H1 (cell line): ENCODE data around the gene CDK19. TPM values are rescaled to one million over a fixed set of nuclear protein-coding genes. Genes with fewer than 3 reads are reported as not detected.

Source experiments
- CTCF ChIA-PET: fragments of 300-600 bp; sonication (Branson Sonifier 250); formaldehyde crosslinking; loops from one replicate; lab custom pipeline; 2021; ENCODE audit not compliant: partially characterized antibody; lab: Charles Lee
- POLR2A ChIA-PET: fragments of 300-600 bp; sonication (Branson Sonifier 250); formaldehyde crosslinking; loops from one replicate; lab custom pipeline; 2021; ENCODE audit warnings: inconsistent platforms; ENCODE audit not compliant: partially characterized antibody; lab: Charles Lee
- DNase-seq, 2 experiments: peaks; one replicate each; pipeline versions ENCODE4 v3.0.0 to v3.0.0-alpha.2; 2010 to 2022; ENCODE audit warnings: low spot score in 2 of 2, low read depth in 1 of 2, mixed read lengths in 1 of 2
- FAIRE-seq: peaks from 2 replicates; lab custom pipeline; 2011; peaks lifted over from hg19 to GRCh38; lab: Jason Lieb, UNC
- H2AFZ ChIP-seq: 2 replicates; pipeline ENCODE4 v1.8.1; 2012; ENCODE audit warnings: low read length, inconsistent platforms
- H2AK5ac ChIP-seq: 2 replicates; pipeline ENCODE4 v1.6.1; 2013; ENCODE audit warnings: low read depth, low read length
- H2BK120ac ChIP-seq: replicated peaks from 2 replicates; pipeline ENCODE3; 2013; ENCODE audit warnings: low read depth, low read length, inconsistent platforms
- H2BK12ac ChIP-seq: 2 replicates; pipeline ENCODE4 v1.6.1; 2013; ENCODE audit warnings: low read depth, low read length
- H2BK15ac ChIP-seq: 2 replicates; pipeline ENCODE4 v1.6.1; 2013; ENCODE audit warnings: low read length
- H2BK20ac ChIP-seq: 2 replicates; pipeline ENCODE4 v1.6.1; 2013; ENCODE audit warnings: low read length
- H2BK5ac ChIP-seq: 2 replicates; pipeline ENCODE4 v1.6.1; 2013; ENCODE audit warnings: low read depth, low read length
- H3K14ac ChIP-seq: 2 replicates; pipeline ENCODE4 v1.6.1; 2013; ENCODE audit warnings: inconsistent platforms; ENCODE audit not compliant: insufficient read length
- H3K18ac ChIP-seq: 2 replicates; pipeline ENCODE4 v1.6.1; 2013; ENCODE audit warnings: low read length; ENCODE audit errors: extremely low read depth
- H3K23ac ChIP-seq: 2 replicates; pipeline ENCODE4 v1.6.1; 2013; ENCODE audit warnings: inconsistent platforms; ENCODE audit not compliant: insufficient read length
- H3K23me2 ChIP-seq: 2 replicates; pipeline ENCODE4 v1.6.1; 2013; ENCODE audit warnings: low read depth, low read length
- H3K27ac ChIP-seq: 2 replicates; pipeline ENCODE4 v1.6.1; 2011; ENCODE audit warnings: low read depth, low read length, inconsistent platforms
- H3K27me3 ChIP-seq, 4 experiments: replicated peaks in 1 of 4; 1 replicate in 1 of 4; 2 replicates in 3 of 4; pipeline versions ENCODE4 v1.6.1 to v1.8.1; 2011 to 2013; ENCODE audit warnings: low read length in 3 of 4, mild to moderate bottlenecking in 3 of 4, inconsistent platforms in 2 of 4, mixed read lengths in 2 of 4, moderate library complexity in 1 of 4; ENCODE audit not compliant: control insufficient read depth in 3 of 4, insufficient read depth in 3 of 4; ENCODE audit errors: extremely low read depth in 1 of 4
- H3K36me3 ChIP-seq, 4 experiments: 2 replicates each; pipeline versions ENCODE4 v1.6.1 to v1.8.1; 2011 to 2013; ENCODE audit warnings: mild to moderate bottlenecking in 4 of 4, low read length in 3 of 4, moderate library complexity in 2 of 4, control low read depth in 1 of 4, inconsistent platforms in 1 of 4; ENCODE audit not compliant: insufficient read depth in 4 of 4, control insufficient read depth in 2 of 4
- H3K4ac ChIP-seq: replicated peaks from 2 replicates; pipeline ENCODE3; 2013; ENCODE audit warnings: low read length, low read depth, mixed read lengths, inconsistent platforms; ENCODE audit not compliant: insufficient read length
- H3K4me1 ChIP-seq, 4 experiments: replicated peaks in 1 of 4; 1 replicate in 1 of 4; 2 replicates in 3 of 4; pipeline versions ENCODE4 v1.6.1 to v1.8.1; 2011 to 2013; ENCODE audit warnings: low read length in 3 of 4, inconsistent platforms in 2 of 4, mixed read lengths in 1 of 4; ENCODE audit not compliant: insufficient read depth in 4 of 4, control insufficient read depth in 3 of 4
- H3K4me2 ChIP-seq, 2 experiments: 2 replicates each; pipeline versions ENCODE4 v1.6.1 to v1.8.1; 2011 to 2013; ENCODE audit warnings: low read depth in 2 of 2, low read length in 2 of 2, control low read depth in 1 of 2, inconsistent platforms in 1 of 2, mild to moderate bottlenecking in 1 of 2; ENCODE audit not compliant: insufficient read depth in 1 of 2
- H3K4me3 ChIP-seq, 4 experiments: fragments of 200-600, 300-600 bp in 1 of 4; sonication (generic), shearing (Covaris generic), sonication (Bioruptor Twin) in 1 of 4; 2 replicates each; pipeline versions ENCODE4 v1.5.1 to v1.8.1; 2011 to 2016; ENCODE audit warnings: low read length in 4 of 4, low read depth in 3 of 4, control low read depth in 2 of 4, inconsistent platforms in 2 of 4, mild to moderate bottlenecking in 2 of 4, mixed read lengths in 1 of 4, moderate library complexity in 1 of 4; ENCODE audit not compliant: insufficient read depth in 2 of 4; ENCODE audit errors: extremely low read depth in 1 of 4
- H3K56ac ChIP-seq: replicated peaks from 2 replicates; pipeline ENCODE3; 2013; ENCODE audit warnings: low read depth, mild to moderate bottlenecking, mixed read lengths, low read length, inconsistent platforms; ENCODE audit not compliant: insufficient read length
- H3K79me1 ChIP-seq: 2 replicates; pipeline ENCODE4 v1.6.1; 2013; ENCODE audit warnings: low read depth, low read length, control low read depth
- H3K79me2 ChIP-seq, 2 experiments: 2 replicates each; pipeline versions ENCODE4 v1.6.1 to v1.8.1; 2012 to 2013; ENCODE audit warnings: low read length in 2 of 2, mild to moderate bottlenecking in 2 of 2, inconsistent platforms in 1 of 2; ENCODE audit not compliant: insufficient read depth in 2 of 2, control insufficient read depth in 1 of 2
- H3K9ac ChIP-seq, 4 experiments: replicated peaks in 1 of 4; 1 replicate in 1 of 4; 2 replicates in 3 of 4; pipeline versions ENCODE4 v1.6.1 to v1.8.1; 2011 to 2013; ENCODE audit warnings: low read depth in 3 of 4, low read length in 3 of 4, control low read depth in 2 of 4, mild to moderate bottlenecking in 2 of 4, moderate library complexity in 2 of 4, inconsistent platforms in 1 of 4; ENCODE audit errors: extremely low read depth in 1 of 4
- H3K9me3 ChIP-seq, 2 experiments: 2 replicates each; pipeline versions ENCODE4 v1.6.1 to v1.8.1; 2012 to 2013; ENCODE audit warnings: mild to moderate bottlenecking in 2 of 2, moderate library complexity in 2 of 2, control low read depth in 1 of 2, inconsistent platforms in 1 of 2, low read depth in 1 of 2, low read length in 1 of 2, mixed read lengths in 1 of 2; ENCODE audit not compliant: insufficient read depth in 2 of 2
- H4K20me1 ChIP-seq, 2 experiments: replicated peaks in 1 of 2; 2 replicates each; pipeline versions ENCODE3 to v1.8.1; 2011 to 2013; ENCODE audit warnings: inconsistent platforms in 2 of 2, low read length in 2 of 2, mild to moderate bottlenecking in 1 of 2; ENCODE audit not compliant: insufficient read depth in 2 of 2, control insufficient read depth in 1 of 2
- H4K5ac ChIP-seq: 2 replicates; pipeline ENCODE4 v1.6.1; 2013; ENCODE audit warnings: low read length, low read depth, mixed read lengths, inconsistent platforms; ENCODE audit not compliant: insufficient read length
- H4K8ac ChIP-seq: 2 replicates; pipeline ENCODE4 v1.8.0; 2013; ENCODE audit warnings: mild to moderate bottlenecking, moderate library complexity, low read length, inconsistent platforms; ENCODE audit not compliant: insufficient read depth; ENCODE audit errors: extremely low read depth
- H4K91ac ChIP-seq: replicated peaks from 2 replicates; pipeline ENCODE3; 2013; ENCODE audit warnings: low read length, mixed read lengths, inconsistent platforms; ENCODE audit not compliant: insufficient read length
- KDM1A ChIP-seq: fragments of 200-600, 300-600 bp; sonication (generic); IDR thresholded peaks from 2 replicates; pipeline ENCODE4 v1.7.1; 2016; ENCODE audit warnings: mild to moderate bottlenecking, low read length, borderline replicate concordance
- KDM4A ChIP-seq: IDR thresholded peaks from one replicate; pipeline ENCODE4 v1.7.1; 2012; ENCODE audit warnings: low read depth, mild to moderate bottlenecking, moderate library complexity, low read length, inconsistent platforms; ENCODE audit not compliant: severe bottlenecking
- MAFK ChIP-seq: IDR thresholded peaks from 2 replicates; pipeline ENCODE4 v1.6.1; 2012; ENCODE audit warnings: low read depth, mild to moderate bottlenecking, improper control_type of control experiment, low read length
- RBBP5 ChIP-seq: IDR thresholded peaks from 2 replicates; pipeline ENCODE4 v1.7.1; 2012; ENCODE audit warnings: low read depth, mild to moderate bottlenecking, inconsistent platforms, low read length, moderate library complexity, borderline replicate concordance
- RNF2 ChIP-seq: fragments of 200-900, 300-1000 bp; sonication (generic); IDR thresholded peaks from 2 replicates; pipeline ENCODE4 v1.7.1; 2016; ENCODE audit warnings: borderline replicate concordance, low read depth, mild to moderate bottlenecking, antibody characterized with exemption, low read length; ENCODE audit not compliant: poor library complexity, severe bottlenecking; ENCODE audit errors: missing control alignments
- SIN3A ChIP-seq, 2 experiments: IDR thresholded peaks in 1 of 2; conservative IDR thresholded peaks in 1 of 2; 2 replicates each; pipeline ENCODE4 v1.6.1; 2011 to 2012; ENCODE audit warnings: low read length in 2 of 2, improper control_type of control experiment in 1 of 2, low read depth in 1 of 2, mild to moderate bottlenecking in 1 of 2
- ZNF274 ChIP-seq: IDR thresholded peaks from 2 replicates; pipeline ENCODE4 v1.7.0; 2012; ENCODE audit warnings: low read length, borderline replicate concordance; ENCODE audit errors: extremely low read depth
- WGBS, 2 experiments: shearing (Covaris generic) in 1 of 2; methylation state at CpG; one replicate each; pipeline versions ENCODE4 v1.1.6 to v1.1.7; 2013 to 2015; ENCODE audit warnings: low lambda C conversion rate in 2 of 2, mixed read lengths in 2 of 2, inconsistent platforms in 1 of 2, low coverage in 1 of 2, missing lambda C conversion rate in 1 of 2; ENCODE audit not compliant: insufficient replicate concordance in 2 of 2, insufficient coverage in 1 of 2, insufficient read length in 1 of 2; ENCODE audit errors: extremely low coverage in 1 of 2, missing lambda C conversion rate in 1 of 2; 5-methylcytosine and 5-hydroxymethylcytosine counted together
- polyA plus RNA-seq, 7 experiments: library from polyadenylated mRNA; depleted of rRNA in 3 of 7; stranded (reverse) in 5 of 7; unstranded in 2 of 7; fragments of >200 nt in 5 of 7; fragments of 200-250 nt in 2 of 7; gene quantifications; 1 replicate in 5 of 7; 2 replicates in 1 of 7; 4 replicates in 1 of 7; pipeline versions ENCODE4 v1.2.1 to v1.2.3, GENCODE V29; 2011 to 2013; ENCODE audit warnings: missing spikeins in 2 of 7, mixed read lengths in 2 of 7
- total RNA-seq: library from RNA; stranded (reverse); fragmentation: NEBNext Ultra II Directional; extraction: Animal tissue kit (Norgen Biotek cat#: 25700); gene quantifications from 2 replicates; pipeline ENCODE4 v1.2.1, GENCODE V29; 2021
- TF ChIP-seq, protein P1 (sequence below): IDR thresholded peaks from 2 replicates; pipeline ENCODE4 v1.6.1; 2011; ENCODE audit warnings: low read length, improper control_type of control experiment

CDK19 gene
- total and polyA plus RNA-seq, 2 of the 8 experiments (the other 6 are each of a cell fraction or from before 2014, with no cell fraction given): 4.9 to 12.6 TPM

DNA sequence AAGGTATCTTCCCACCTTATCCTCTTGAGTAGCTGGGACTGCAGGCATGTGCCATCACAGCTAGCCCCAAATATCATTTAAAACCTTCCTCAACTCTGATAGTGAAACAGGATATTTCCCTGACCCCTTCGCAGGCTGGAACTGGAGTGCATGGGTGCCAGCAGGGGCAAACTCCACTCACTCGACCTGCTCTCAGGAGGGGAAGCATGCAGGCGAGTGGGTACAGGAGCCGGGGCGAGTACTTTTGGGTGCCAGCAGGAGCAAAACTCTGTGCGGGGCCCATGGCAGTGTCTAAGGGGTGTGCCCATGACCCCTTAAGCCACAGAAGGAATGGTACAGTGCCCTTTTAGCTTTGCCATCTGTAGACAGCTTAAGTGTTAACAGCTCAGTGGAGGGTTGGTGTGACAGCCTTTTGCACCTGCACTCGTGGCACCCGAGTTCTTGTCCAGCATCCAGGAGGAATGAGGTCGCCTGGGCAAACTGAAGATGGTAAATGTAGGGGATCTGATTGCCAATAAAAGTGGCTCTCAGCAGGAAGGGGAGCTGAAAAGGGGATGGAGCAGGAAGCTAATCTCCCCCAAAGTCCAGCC is 155.1 kb downstream of the CDK19 start:
- H2BK12ac ChIP-seq: no peak overlapping the region
- H2AFZ ChIP-seq: no peak overlapping the region
- H3K4me3 ChIP-seq: no peak overlapping the region
- ChIA-PET POLR2A (interaction anchor here (0.7 to 1.0 kb wide), 2 partner anchors 8 to 214 kb away, joined by 3 read pairs; partner anchors contain the start of gene AMD1), CTCF (interaction anchor here (0.9 to 1.2 kb wide), 4 partner anchors 14 to 339 kb away, joined by 3 to 4 read pairs (median 3); no protein-coding TSS in a partner anchor)
- H3K79me2 ChIP-seq: no peaks in the 10 kb centered on the region
- no peak overlapping the region for H4K5ac ChIP-seq
- H4K8ac ChIP-seq: no peak overlapping the region
- no peaks in the 10 kb centered on the region for H3K79me1 ChIP-seq
- no peak overlapping the region for H2BK15ac ChIP-seq
- no peak for FAIRE-seq
- DNase-seq: no peak
- H2BK120ac ChIP-seq: no peak overlapping the region
- H3K4me2 ChIP-seq: no peak overlapping the region
- H3K27ac ChIP-seq: no peak overlapping the region
- no peak overlapping the region for H3K14ac ChIP-seq
- no peak overlapping the region for H3K4ac ChIP-seq
- H3K9ac ChIP-seq: no peak overlapping the region
- no peak overlapping the region for H3K23ac ChIP-seq
- no peak overlapping the region for H2BK20ac ChIP-seq
- 87% methylated on average over 9 of the region's 9 CpGs; no CpG with 5 or more reads in 1 of the 2 experiments for WGBS, 2 experiments
- H3K4me1 ChIP-seq: peaks cover 0 to 5% (median 3%) of the 10 kb centered on the region in 4 experiments; a peak in 5 of 7 replicates
- no peak overlapping the region for H2AK5ac ChIP-seq
- H3K23me2 ChIP-seq: no peaks in the 10 kb centered on the region
- H4K91ac ChIP-seq: no peak overlapping the region
- no peaks in the 10 kb centered on the region; a peak in 1 of 8 replicates for H3K36me3 ChIP-seq
- H3K56ac ChIP-seq: no peak overlapping the region
- no peaks in the 10 kb centered on the region for H3K27me3 ChIP-seq
- no peaks in the 10 kb centered on the region for H3K9me3 ChIP-seq
- H4K20me1 ChIP-seq: no peaks in the 10 kb centered on the region
- TF ChIP-seq MAFK (no peak), SIN3A (conservative IDR thresholded peaks at IDR 0.05 in 1 of 2, IDR thresholded peaks at IDR 0.05 in 1 of 2; ENCODE audit: low read depth in 1 of 2, low read length in 2 of 2) (no peak), RBBP5 (no peak), KDM4A (no peak), KDM1A (no peak), ZNF274 (no peak), RNF2 (no peak)
- TF ChIP-seq, protein P1, sequence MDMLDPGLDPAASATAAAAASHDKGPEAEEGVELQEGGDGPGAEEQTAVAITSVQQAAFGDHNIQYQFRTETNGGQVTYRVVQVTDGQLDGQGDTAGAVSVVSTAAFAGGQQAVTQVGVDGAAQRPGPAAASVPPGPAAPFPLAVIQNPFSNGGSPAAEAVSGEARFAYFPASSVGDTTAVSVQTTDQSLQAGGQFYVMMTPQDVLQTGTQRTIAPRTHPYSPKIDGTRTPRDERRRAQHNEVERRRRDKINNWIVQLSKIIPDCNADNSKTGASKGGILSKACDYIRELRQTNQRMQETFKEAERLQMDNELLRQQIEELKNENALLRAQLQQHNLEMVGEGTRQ: no peak
- H2BK5ac ChIP-seq: no peak overlapping the region
- no peak overlapping the region for H3K18ac ChIP-seq
